Duodenal mucosa (tissue), 2 donors: Measurements from ENCODE around the gene SLC25A26.

Experiments used
- H3K27ac ChIP-seq: one replicate; pipeline ENCODE4 v1.7.0; 2013; ENCODE audit warnings: low read depth, low read length
- H3K27me3 ChIP-seq, 2 donors: one replicate each; pipeline ENCODE4 v1.7.0; 2013; ENCODE audit warnings: low read length in 2 of 2, control low read depth in 1 of 2; ENCODE audit not compliant: insufficient read depth in 2 of 2, control insufficient read depth in 1 of 2
- H3K36me3 ChIP-seq, 2 donors: one replicate each; pipeline ENCODE4 v1.7.0; 2013; ENCODE audit warnings: low read length in 2 of 2, control low read depth in 1 of 2; ENCODE audit not compliant: insufficient read depth in 2 of 2, control insufficient read depth in 1 of 2
- H3K4me1 ChIP-seq, 2 donors: one replicate each; pipeline ENCODE4 v1.7.0; 2013; ENCODE audit warnings: low read length in 2 of 2, control low read depth in 1 of 2; ENCODE audit not compliant: insufficient read depth in 2 of 2, control insufficient read depth in 1 of 2
- H3K4me3 ChIP-seq, 2 donors: one replicate each; pipeline ENCODE4 v1.7.0; 2013; ENCODE audit warnings: low read length in 2 of 2, low read depth in 1 of 2
- H3K9ac ChIP-seq, 2 donors: one replicate each; pipeline ENCODE4 v1.7.0; 2013; ENCODE audit warnings: low read length in 2 of 2, low read depth in 1 of 2
- H3K9me3 ChIP-seq, 2 donors: one replicate each; pipeline ENCODE4 v1.7.0; 2013; ENCODE audit warnings: low read length in 2 of 2, control low read depth in 1 of 2; ENCODE audit not compliant: control insufficient read depth in 1 of 2

Gene SLC25A26

GRCh38 chr3:66402596-66403290 is 181.9 kb downstream of the SLC25A26 start:
- H3K36me3 ChIP-seq, result peaks cover 40 to 82% of the 10 kb centered on the region in 2 donors
- H3K4me1 ChIP-seq, result peaks cover 3 to 5% of the 10 kb centered on the region in 2 donors
- no peak overlapping the region for H3K9ac ChIP-seq

GRCh38 chr3:66403323-66403990 is 182.7 kb downstream of the SLC25A26 start:
- peaks cover 33 to 81% of the 10 kb centered on the region in 2 donors for H3K36me3 ChIP-seq
- no peaks in the 10 kb centered on the region for H3K27me3 ChIP-seq
- H3K27ac ChIP-seq, result no peak overlapping the region
- H3K9ac ChIP-seq, result no peak overlapping the region
- H3K4me1 ChIP-seq, result peaks cover 10 to 11% of the 10 kb centered on the region in 2 donors
- no peaks in the 10 kb centered on the region for H3K9me3 ChIP-seq
- no peak overlapping the region for H3K4me3 ChIP-seq

More at GRCh38 chr3:66402596-66403290, 181.9 kb downstream of the SLC25A26 start:
- Histone ChIP-seq H3K4me3 (no peak overlapping the region), H3K27me3 (no peaks in the 10 kb centered on the region), H3K9me3 (no peaks in the 10 kb centered on the region), H3K27ac (no peak overlapping the region)

- no peaks in the 10 kb centered on the region for H3K9me3 ChIP-seq
- H3K27ac ChIP-seq, result no peak overlapping the region
- H3K4me1 ChIP-seq, result peaks cover 12 to 13% of the 10 kb centered on the region in 2 donors
- peaks cover 28 to 82% of the 10 kb centered on the region in 2 donors for H3K36me3 ChIP-seq
- H3K9ac ChIP-seq, result no peak overlapping the region
- H3K4me3 ChIP-seq, result no peak overlapping the region
- no peaks in the 10 kb centered on the region for H3K27me3 ChIP-seq
Observed at GRCh38 chr3:66404197-66404596, 183.4 kb downstream of the SLC25A26 start.

- Histone ChIP-seq H3K27ac (no peak overlapping the region), H3K36me3 (peaks cover 31 to 85% of the 10 kb centered on the region in 2 donors), H3K4me1 (peaks cover 12 to 13% of the 10 kb centered on the region in 2 donors), H3K27me3 (no peaks in the 10 kb centered on the region), H3K4me3 (no peak overlapping the region), H3K9ac (no peak overlapping the region), H3K9me3 (no peaks in the 10 kb centered on the region)
Observed at GRCh38 chr3:66404903-66405700, 184.3 kb downstream of the SLC25A26 start.

GRCh38 chr3:66405701-66406091 is 184.9 kb downstream of the SLC25A26 start:
- Histone ChIP-seq H3K36me3 (peaks cover 32 to 85% of the 10 kb centered on the region in 2 donors), H3K9ac (no peak overlapping the region), H3K4me1 (peaks cover 12 to 13% of the 10 kb centered on the region in 2 donors), H3K9me3 (no peaks in the 10 kb centered on the region), H3K27ac (no peak overlapping the region), H3K27me3 (no peaks in the 10 kb centered on the region), H3K4me3 (no peak overlapping the region)

GRCh38 chr3:66406163-66406562 is 185.4 kb downstream of the SLC25A26 start:
- Histone ChIP-seq H3K27me3 (no peaks in the 10 kb centered on the region), H3K9ac (no peak overlapping the region), H3K27ac (no peak overlapping the region), H3K4me1 (peaks cover 12 to 13% of the 10 kb centered on the region in 2 donors), H3K9me3 (no peaks in the 10 kb centered on the region), H3K4me3 (no peak overlapping the region), H3K36me3 (peaks cover 36 to 85% of the 10 kb centered on the region in 2 donors)

- H3K4me3 ChIP-seq, result no peak overlapping the region
- H3K4me1 ChIP-seq, result peaks cover 12 to 13% of the 10 kb centered on the region in 2 donors
- H3K36me3 ChIP-seq, result peaks cover 36 to 82% of the 10 kb centered on the region in 2 donors
- H3K27me3 ChIP-seq, result no peaks in the 10 kb centered on the region
- no peaks in the 10 kb centered on the region for H3K9me3 ChIP-seq
- H3K9ac ChIP-seq, result no peak overlapping the region
- H3K27ac ChIP-seq, result no peak overlapping the region
Observed at GRCh38 chr3:66406831-66407610, 186.2 kb downstream of the SLC25A26 start.

- no peak overlapping the region for H3K9ac ChIP-seq
- H3K27ac ChIP-seq, result no peak overlapping the region
- peaks cover 12 to 13% of the 10 kb centered on the region in 2 donors for H3K4me1 ChIP-seq
- H3K27me3 ChIP-seq, result no peaks in the 10 kb centered on the region
- no peak overlapping the region for H3K4me3 ChIP-seq
- H3K36me3 ChIP-seq, result peaks cover 39 to 84% of the 10 kb centered on the region in 2 donors
- no peaks in the 10 kb centered on the region for H3K9me3 ChIP-seq
Observed at GRCh38 chr3:66407611-66408218, 186.9 kb downstream of the SLC25A26 start.
